Upper lobe of left lung (tissue), 4 donors: Measurements from ENCODE around the gene RIPOR1.

Experiments used
- CTCF ChIP-seq, 6 experiments: fragments of 450-650 bp in 4 of 6; fragments of 200-600 bp in 2 of 6; sonication (generic) in 2 of 6; IDR thresholded peaks; one replicate each; pipeline ENCODE4 v1.5.1; 2016 to 2019; ENCODE audit warnings: antibody characterized with exemption in 6 of 6
- EP300 ChIP-seq, 4 donors: sonication (generic); formaldehyde crosslinking; IDR thresholded peaks; one replicate each; pipeline ENCODE4 v1.5.1; 2017; ENCODE audit warnings: antibody characterized with exemption in 4 of 4, control low read depth in 2 of 4
- POLR2A ChIP-seq, 4 donors: fragments of 450-650 bp; IDR thresholded peaks; one replicate each; pipeline ENCODE4 v1.5.1; 2016 to 2017; ENCODE audit warnings: antibody characterized with exemption in 4 of 4, mild to moderate bottlenecking in 2 of 4
- POLR2AphosphoS5 ChIP-seq, 2 donors: sonication (generic); formaldehyde crosslinking; IDR thresholded peaks; one replicate each; pipeline ENCODE4 v1.5.1; 2017; ENCODE audit warnings: antibody characterized with exemption in 2 of 2

- TF ChIP-seq CTCF (IDR thresholded peaks at IDR 0.05) (no peak), POLR2A (IDR thresholded peaks at IDR 0.05) (no peak), POLR2AphosphoS5 (IDR thresholded peaks at IDR 0.05) (no peak), EP300 (IDR thresholded peaks at IDR 0.05) (no peak)
These were observed 44.7 kb upstream of the RIPOR1 start for GRCh38 chr16:67483731-67484525.
